Smooth muscle cell (in vitro differentiated cells): ENCODE measurements around the gene PHACTR4. TPM values are rescaled to one million over a fixed set of nuclear protein-coding genes. Genes with fewer than 3 reads are reported as not detected.

Experiments used
- DNase-seq: peaks from one replicate; lab custom pipeline; 2025; ENCODE audit not compliant: unreplicated experiment; lab: John Stamatoyannopoulos, UW
- H2AFZ ChIP-seq: fragments of 200-600 bp; sonication (generic); 2 replicates; pipeline ENCODE4 v1.6.0; 2016; ENCODE audit warnings: antibody characterized with exemption, low read depth, mild to moderate bottlenecking
- H3F3A ChIP-seq: fragments of 200-600 bp; sonication (generic); 2 replicates; pipeline ENCODE4 v1.6.0; 2017; ENCODE audit warnings: antibody characterized with exemption, low read depth
- H3K27ac ChIP-seq: fragments of 200-600 bp; sonication (generic); 2 replicates; pipeline ENCODE4 v1.5.1; 2016; ENCODE audit warnings: low read depth, mild to moderate bottlenecking
- H3K27me3 ChIP-seq: fragments of 200-600 bp; sonication (generic); 2 replicates; pipeline ENCODE4 v1.6.1; 2016; ENCODE audit warnings: low read depth, mild to moderate bottlenecking
- H3K36me3 ChIP-seq: fragments of 200-600 bp; sonication (generic); 2 replicates; pipeline ENCODE4 v1.5.1; 2016; ENCODE audit warnings: low read depth
- H3K4me1 ChIP-seq: fragments of 200-600 bp; sonication (generic); 2 replicates; pipeline ENCODE4 v1.5.1; 2016; ENCODE audit warnings: low read depth
- H3K4me2 ChIP-seq: fragments of 200-600 bp; sonication (generic); 2 replicates; pipeline ENCODE4 v1.6.0; 2016; ENCODE audit warnings: mild to moderate bottlenecking
- H3K4me3 ChIP-seq: fragments of 200-600 bp; sonication (generic); 2 replicates; pipeline ENCODE4 v1.5.1; 2016; ENCODE audit warnings: mild to moderate bottlenecking
- H3K79me2 ChIP-seq: fragments of 200-600 bp; sonication (generic); 2 replicates; pipeline ENCODE4 v1.6.0; 2016; ENCODE audit warnings: low read depth, mild to moderate bottlenecking
- H3K9ac ChIP-seq: fragments of 200-600 bp; sonication (generic); 2 replicates; pipeline ENCODE4 v1.6.0; 2016; ENCODE audit warnings: low read depth
- H3K9me3 ChIP-seq: fragments of 200-600 bp; sonication (generic); replicated peaks from 2 replicates; pipeline ENCODE4 v1.5.1; 2016; ENCODE audit warnings: low read depth
- H4K20me1 ChIP-seq: fragments of 200-600 bp; sonication (generic); 2 replicates; pipeline ENCODE4 v1.6.0; 2016; ENCODE audit warnings: low read depth
- CTCF ChIP-seq: fragments of 200-600 bp; sonication (generic); IDR thresholded peaks from 2 replicates; pipeline ENCODE4 v1.5.1; 2017; ENCODE audit warnings: borderline replicate concordance, mild to moderate bottlenecking, antibody characterized with exemption; ENCODE audit not compliant: insufficient read depth, poor library complexity, severe bottlenecking
- whole genome bisulfite sequencing: methylation state at CpG from one replicate; pipeline ENCODE4 v1.1.7; 2016; ENCODE audit warnings: low lambda C conversion rate; 5-methylcytosine and 5-hydroxymethylcytosine counted together
- polyA plus RNA-seq: library from polyadenylated mRNA; unstranded; fragments of >200 nt; fragmentation: Nextera tagmentation; extraction: Ambion mirVana; gene quantifications from 2 replicates; pipeline ENCODE4 v1.2.1, GENCODE V29; 2016
- total RNA-seq: library from RNA; depleted of rRNA; stranded (reverse); fragments of >200 nt; gene quantifications from 2 replicates; pipeline ENCODE4 v1.2.3, GENCODE V29; 2014

The PHACTR4 gene
- total and polyA plus RNA-seq, 2 experiments from 2014 or later, result 15.2 to 20.2 TPM

- Histone ChIP-seq H3K4me1 (no peaks in the 10 kb centered on the region), H3K9ac (no peak overlapping the region), H3K9me3 (no peaks in the 10 kb centered on the region)
Observed at GRCh38 chr1:28457678-28458077, 88.1 kb downstream of the PHACTR4 start.

GRCh38 chr1:28458237-28459228, 89.0 kb downstream of the PHACTR4 start:
- Histone ChIP-seq H3K79me2 (peaks cover 9% of the 10 kb centered on the region), H3K27me3 (no peaks in the 10 kb centered on the region), H2AFZ (no peak overlapping the region), H3F3A (no peaks in the 10 kb centered on the region), H3K9ac (no peak overlapping the region), H3K27ac (no peak overlapping the region), H3K4me2 (no peak overlapping the region), H3K9me3 (no peaks in the 10 kb centered on the region), H4K20me1 (peaks cover 5% of the 10 kb centered on the region), H3K4me3 (no peak overlapping the region), H3K4me1 (no peaks in the 10 kb centered on the region), H3K36me3 (no peaks in the 10 kb centered on the region)
- WGBS, result 93% methylated on average over 7 of the region's 7 CpGs
- DNase-seq, result no peak
- no peak for TF ChIP-seq CTCF

More at GRCh38 chr1:28457678-28458077, 88.1 kb downstream of the PHACTR4 start:
- 95% methylated on average over 1 of the region's 1 CpG for WGBS
- Histone ChIP-seq H3K27me3 (no peaks in the 10 kb centered on the region), H3F3A (no peaks in the 10 kb centered on the region), H3K27ac (no peak overlapping the region), H3K36me3 (no peaks in the 10 kb centered on the region), H3K4me3 (no peak overlapping the region), H3K79me2 (peaks cover 9% of the 10 kb centered on the region), H4K20me1 (peaks cover 5% of the 10 kb centered on the region), H2AFZ (no peak overlapping the region), H3K4me2 (no peak overlapping the region)
- TF ChIP-seq CTCF, result no peak
- DNase-seq, result no peak

GRCh38 chr1:28466226-28466778, 96.8 kb downstream of the PHACTR4 start:
- Histone ChIP-seq H3K36me3 (peaks cover 14% of the 10 kb centered on the region), H3K9ac (no peak overlapping the region), H3F3A (no peaks in the 10 kb centered on the region), H3K4me1 (no peaks in the 10 kb centered on the region), H3K27me3 (no peaks in the 10 kb centered on the region), H3K9me3 (no peaks in the 10 kb centered on the region), H2AFZ (no peak overlapping the region), H3K79me2 (no peaks in the 10 kb centered on the region), H4K20me1 (no peaks in the 10 kb centered on the region), H3K4me2 (no peak overlapping the region), H3K27ac (no peak overlapping the region), H3K4me3 (no peak overlapping the region)
- TF ChIP-seq CTCF, result no peak
- WGBS, result 94% methylated on average over 3 of the region's 3 CpGs
- no peak for DNase-seq
